Measurements from ENCODE around the gene FBXO7.

The FBXO7 gene

DNA sequence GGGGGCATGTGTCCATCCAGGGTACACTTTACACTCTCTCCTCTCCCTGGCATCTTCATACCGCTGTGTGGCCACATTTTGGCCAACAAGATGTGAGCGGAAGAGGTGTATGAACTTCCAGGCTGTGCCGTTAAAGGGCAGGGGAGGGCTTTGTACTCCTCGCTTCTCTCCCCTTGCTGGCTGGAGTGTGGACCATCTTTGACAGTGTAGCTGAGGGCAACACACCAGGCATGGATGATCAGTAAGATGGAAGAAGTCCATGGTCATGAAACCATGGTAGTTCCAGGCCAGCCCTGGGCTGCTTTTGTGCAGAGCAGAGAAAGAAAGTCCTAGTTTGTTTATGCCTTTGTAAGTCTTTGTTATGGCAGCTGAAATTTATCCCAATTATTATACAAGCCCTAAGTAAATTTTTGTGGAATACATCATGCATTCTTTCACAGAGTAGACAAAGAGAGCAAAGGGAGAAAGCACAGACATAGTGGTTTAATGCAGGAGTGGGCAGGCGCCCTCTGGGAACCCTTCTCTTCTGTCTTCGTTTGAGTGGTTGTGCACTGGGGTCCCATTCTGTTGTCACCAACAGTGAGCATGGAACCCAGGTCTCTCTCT is 70.4 kb downstream of the FBXO7 start:
- no peak for DNase-seq
- in situ Hi-C loops (cut with MboI; ENCODE audit: low pct_unique_long_range_greater_than_20kb, low sequenced_read_pairs): loop anchor here (25.0 kb wide), 1 partner anchor 442 kb away; no protein-coding TSS in a partner anchor

GRCh38 chr22:32545801-32546200 is 71.2 kb downstream of the FBXO7 start:
- DNase-seq: no peak
- in situ Hi-C loops (cut with MboI; ENCODE audit: low pct_unique_long_range_greater_than_20kb, low sequenced_read_pairs): loop anchor here (25.0 kb wide), 1 partner anchor 442 kb away; no protein-coding TSS in a partner anchor

DNA sequence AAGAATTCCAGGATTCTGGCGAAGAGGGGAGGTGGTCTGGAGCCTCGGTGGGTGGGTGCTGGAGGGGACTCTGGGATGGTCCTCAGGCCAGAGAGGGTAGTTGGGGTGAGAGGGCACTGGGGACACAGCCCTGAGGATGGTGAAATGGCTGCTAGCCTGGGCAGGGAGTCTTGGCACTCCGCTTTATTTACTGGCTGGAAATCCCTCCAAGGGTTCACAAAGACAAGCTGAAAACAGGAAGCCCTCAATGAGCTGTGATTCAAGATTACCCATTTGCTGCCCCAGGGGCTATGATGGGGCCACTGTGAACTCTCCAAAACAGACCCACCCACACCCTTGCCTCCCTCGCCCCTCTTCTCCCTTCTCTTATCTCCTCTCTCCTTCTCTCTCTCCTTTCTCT is 71.9 kb downstream of the FBXO7 start:
- no peak for DNase-seq
- in situ Hi-C loops (cut with MboI; ENCODE audit: low pct_unique_long_range_greater_than_20kb, low sequenced_read_pairs): loop anchor here (25.0 kb wide), 1 partner anchor 441 kb away; no protein-coding TSS in a partner anchor

DNA sequence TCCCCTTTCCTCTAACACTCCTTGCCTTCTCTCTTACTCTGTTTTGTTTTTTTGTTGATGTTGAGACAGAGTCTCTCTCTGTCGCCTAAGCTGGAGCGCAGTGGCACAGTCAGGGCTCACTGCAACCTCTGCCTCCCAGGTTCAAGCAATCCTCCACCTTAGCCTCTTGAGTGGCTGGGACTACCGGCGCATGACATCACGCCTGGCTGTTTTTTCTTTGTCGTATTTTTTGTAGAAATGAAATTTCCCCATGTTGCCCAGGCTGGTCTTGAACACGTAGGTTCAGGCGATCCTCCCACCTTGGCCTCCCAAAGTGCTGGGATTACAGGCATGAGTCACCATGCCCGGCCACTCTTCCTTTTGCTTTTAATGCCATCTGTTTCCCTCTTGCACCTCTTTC is 72.3 kb downstream of the FBXO7 start:
- DNase-seq: no peak
- in situ Hi-C loops (cut with MboI; ENCODE audit: low pct_unique_long_range_greater_than_20kb, low sequenced_read_pairs): loop anchor here (25.0 kb wide), 1 partner anchor 440 kb away; no protein-coding TSS in a partner anchor

DNA sequence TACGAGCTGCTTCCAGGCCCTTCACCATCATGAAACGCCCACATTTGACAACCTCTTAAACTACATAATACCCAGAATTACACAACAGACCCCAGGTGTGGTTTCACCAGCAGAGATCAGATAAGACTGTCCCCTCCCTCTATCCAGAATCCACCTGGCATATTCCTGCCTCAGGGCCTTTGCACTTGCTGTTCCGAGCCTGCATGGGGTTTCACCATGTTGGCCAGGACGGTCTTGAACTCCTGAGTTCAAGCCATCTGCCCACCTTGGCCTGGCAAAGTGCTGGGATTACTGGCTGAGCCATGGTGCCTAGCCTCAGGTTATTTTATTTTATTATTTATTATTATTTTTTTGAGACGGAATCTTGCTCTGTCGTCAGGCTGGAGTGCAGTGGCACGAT is 73.4 kb downstream of the FBXO7 start:
- in situ Hi-C loops (cut with MboI; ENCODE audit: low pct_unique_long_range_greater_than_20kb, low sequenced_read_pairs): loop anchor here (25.0 kb wide), 1 partner anchor 439 kb away; no protein-coding TSS in a partner anchor
- no peak for DNase-seq

Data from KBM-7 (cell line).